Esophagus squamous epithelium (tissue), 5 donors: Measurements from ENCODE around the gene GAS5. TPM values are rescaled to one million over a fixed set of nuclear protein-coding genes. Genes with fewer than 3 reads are reported as not detected.
A peak's percentile ranks its signal among the peaks of the same experiment; 100 is the strongest.

Experiments
- DNase-seq: peaks from one replicate; lab custom pipeline; 2025; lab: John Stamatoyannopoulos, UW
- H3K27ac ChIP-seq, 4 donors: fragments of 200-600 bp; sonication (generic); one replicate each; pipeline ENCODE4 v1.5.1; 2016 to 2019; ENCODE audit warnings: mild to moderate bottlenecking in 1 of 4
- H3K27me3 ChIP-seq, 4 donors: fragments of 200-600 bp; sonication (generic); 1 replicate in 3 of 4; 2 replicates in 1 of 4; pipeline versions ENCODE4 v1.5.1 to v1.6.0; 2017 to 2021; ENCODE audit warnings: antibody characterized with exemption in 1 of 4
- H3K36me3 ChIP-seq, 3 donors: fragments of 200-600 bp; sonication (generic); one replicate each; pipeline ENCODE4 v1.5.1; 2016 to 2019
- H3K4me1 ChIP-seq, 3 donors: fragments of 200-600 bp; sonication (generic); one replicate each; pipeline ENCODE4 v1.5.1; 2017 to 2019
- H3K4me3 ChIP-seq, 4 donors: fragments of 200-600 bp; sonication (generic); 1 replicate in 3 of 4; 2 replicates in 1 of 4; pipeline ENCODE4 v1.5.1; 2016 to 2019; ENCODE audit warnings: mild to moderate bottlenecking in 2 of 4, moderate library complexity in 1 of 4
- H3K9me3 ChIP-seq, 3 donors: fragments of 200-600 bp; sonication (generic); one replicate each; pipeline ENCODE4 v1.5.1; 2016 to 2019
- CTCF ChIP-seq, 6 experiments: fragments of 450-650 bp in 4 of 6; fragments of 200-600 bp in 2 of 6; sonication (generic) in 2 of 6; IDR thresholded peaks; one replicate each; pipeline ENCODE4 v1.5.1; 2016 to 2019; ENCODE audit warnings: antibody characterized with exemption in 6 of 6, mild to moderate bottlenecking in 4 of 6, moderate library complexity in 4 of 6
- POLR2A ChIP-seq, 4 donors: fragments of 450-650 bp; IDR thresholded peaks; one replicate each; pipeline ENCODE4 v1.6.1; 2017; ENCODE audit warnings: antibody characterized with exemption in 4 of 4, mild to moderate bottlenecking in 4 of 4, moderate library complexity in 3 of 4
- WGBS, 2 donors: methylation state at CpG; one replicate each; pipeline ENCODE4 v1.1.5; 2018; 5-methylcytosine and 5-hydroxymethylcytosine counted together
- intact Hi-C: fragments of 100-400 bp; cut with DNase I; formaldehyde crosslinking; loops from one replicate; pipeline ENCODE4 v1.15.0; 2022
- total RNA-seq, 4 donors: library from RNA; depleted of rRNA; stranded (reverse); fragments of >200 nt; gene quantifications; one replicate each; pipeline ENCODE4 v1.1.0, GENCODE V29; 2016
- donor health status: DM: yes; HTN: yes; CAD: no.

The GAS5 gene
- total RNA-seq, 4 donors from 2014 or later: 202 to 715 (median 315) TPM

DNA sequence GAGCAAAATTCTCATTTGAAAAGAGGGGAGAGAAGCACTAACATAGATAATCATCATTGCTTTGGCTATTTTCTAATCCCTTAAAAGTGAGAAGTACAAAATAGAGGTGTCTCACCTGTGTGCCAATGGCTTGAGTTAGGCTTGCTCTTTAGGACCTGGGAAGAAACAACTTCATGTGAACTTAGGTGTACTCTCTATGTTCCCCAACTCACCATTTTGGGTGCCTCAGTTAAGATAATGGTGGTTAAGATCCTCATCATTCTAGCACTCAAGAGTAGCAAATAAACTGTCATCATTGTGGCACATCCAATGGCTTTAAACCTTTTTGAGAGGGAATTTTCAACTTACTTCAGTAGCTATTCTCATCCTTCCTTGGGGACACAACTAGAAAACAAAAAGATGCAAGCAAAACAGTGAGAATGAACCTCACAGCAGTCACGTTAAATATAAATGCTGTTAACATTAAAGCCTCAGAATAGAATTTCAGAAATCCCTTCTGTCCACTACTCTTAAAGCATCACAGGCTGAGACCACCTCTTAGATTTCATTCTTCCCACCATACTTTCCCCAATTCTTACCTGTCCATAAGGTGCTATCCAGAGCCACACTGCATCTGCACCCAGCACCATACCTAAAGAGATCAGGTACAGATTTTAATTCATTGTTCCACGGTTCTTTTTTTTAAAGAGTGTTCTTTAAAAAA is 1.2 kb downstream of the GAS5 start:
- intact Hi-C loops: no loop called here
- H3K4me1 ChIP-seq: peaks cover 0 to 62% (median 29%) of the 10 kb centered on the region in 3 donors
- peak overlapping the region; percentile 74 to 94 (median 81) for H3K4me3 ChIP-seq
- no peak for TF ChIP-seq POLR2A (IDR thresholded peaks at IDR 0.05)
- no peak for TF ChIP-seq CTCF (IDR thresholded peaks at IDR 0.05)
- no peak for DNase-seq
- peak overlapping the region; percentile 94 to 99 (median 96) for H3K27ac ChIP-seq
- 4 to 6% methylated on average over 2 of the region's 2 CpGs for WGBS, 2 donors
- no peaks in the 10 kb centered on the region for H3K9me3 ChIP-seq
- H3K27me3 ChIP-seq: no peaks in the 10 kb centered on the region
- peaks cover 8 to 54% (median 17%) of the 10 kb centered on the region in 3 donors for H3K36me3 ChIP-seq

DNA sequence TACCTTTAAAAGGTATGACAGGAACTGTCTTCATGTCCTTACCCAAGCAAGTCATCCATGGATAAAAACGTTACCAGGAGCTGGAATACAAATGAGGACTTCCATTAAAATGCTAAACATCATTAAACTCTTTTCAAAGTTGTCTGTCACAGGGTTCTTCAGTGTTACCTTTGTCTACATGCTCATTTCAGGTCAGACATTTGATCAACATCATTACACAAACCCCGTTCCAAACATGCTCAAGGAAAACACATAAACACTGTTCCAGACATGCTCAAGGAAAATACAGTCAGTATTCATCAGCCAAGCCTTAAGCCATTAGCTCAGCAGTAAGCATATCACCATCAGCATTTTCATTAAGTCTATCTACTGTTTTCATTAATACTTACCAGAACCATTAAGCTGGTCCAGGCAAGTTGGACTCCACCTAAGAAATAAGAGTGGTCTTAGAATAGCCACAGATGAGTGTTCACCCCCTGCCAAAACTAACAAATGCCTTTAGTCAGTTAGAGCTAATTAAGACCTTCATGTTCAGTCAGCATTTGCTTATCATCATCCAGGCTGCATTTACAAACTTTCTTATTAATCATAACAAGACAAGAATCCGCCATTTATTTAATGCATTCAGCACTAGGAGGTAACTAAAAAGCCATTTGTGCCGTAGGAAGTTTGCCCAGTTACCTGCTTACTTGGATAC is 2.2 kb downstream of the GAS5 start:
- Histone ChIP-seq H3K36me3 (peaks cover 8 to 64% (median 17%) of the 10 kb centered on the region in 3 donors), H3K4me1 (peaks cover 0 to 53% (median 29%) of the 10 kb centered on the region in 3 donors), H3K9me3 (no peaks in the 10 kb centered on the region), H3K4me3 (peak overlapping the region; percentile 74 to 94 (median 81)), H3K27me3 (no peaks in the 10 kb centered on the region), H3K27ac (peak overlapping the region in 3 of 4 donors; percentile 35 to 99 (median 94))
- TF ChIP-seq CTCF (IDR thresholded peaks at IDR 0.05) (no peak), POLR2A (IDR thresholded peaks at IDR 0.05) (no peak)
- DNase-seq: no peak
- 14 to 28% methylated on average over 4 of the region's 4 CpGs for WGBS, 2 donors
- intact Hi-C loops: no loop called here

- intact Hi-C loops: no loop called here
- DNase-seq: no peak
- TF ChIP-seq CTCF (IDR thresholded peaks at IDR 0.05): no peak
- H3K36me3 ChIP-seq: peaks cover 8 to 75% (median 17%) of the 10 kb centered on the region in 3 donors
- peak overlapping the region in 2 of 4 donors; percentile 86 to 94 for H3K4me3 ChIP-seq
- WGBS, 2 donors: 70 to 75% methylated on average over 5 of the region's 5 CpGs
- H3K27ac ChIP-seq: peak overlapping the region in 2 of 4 donors; percentile 4
- H3K27me3 ChIP-seq: no peaks in the 10 kb centered on the region
- no peaks in the 10 kb centered on the region for H3K9me3 ChIP-seq
- H3K4me1 ChIP-seq: peaks cover 0 to 42% (median 26%) of the 10 kb centered on the region in 3 donors
These were observed 3.5 kb downstream of the GAS5 start for GRCh38 chr1:173864179-173864867.

DNA sequence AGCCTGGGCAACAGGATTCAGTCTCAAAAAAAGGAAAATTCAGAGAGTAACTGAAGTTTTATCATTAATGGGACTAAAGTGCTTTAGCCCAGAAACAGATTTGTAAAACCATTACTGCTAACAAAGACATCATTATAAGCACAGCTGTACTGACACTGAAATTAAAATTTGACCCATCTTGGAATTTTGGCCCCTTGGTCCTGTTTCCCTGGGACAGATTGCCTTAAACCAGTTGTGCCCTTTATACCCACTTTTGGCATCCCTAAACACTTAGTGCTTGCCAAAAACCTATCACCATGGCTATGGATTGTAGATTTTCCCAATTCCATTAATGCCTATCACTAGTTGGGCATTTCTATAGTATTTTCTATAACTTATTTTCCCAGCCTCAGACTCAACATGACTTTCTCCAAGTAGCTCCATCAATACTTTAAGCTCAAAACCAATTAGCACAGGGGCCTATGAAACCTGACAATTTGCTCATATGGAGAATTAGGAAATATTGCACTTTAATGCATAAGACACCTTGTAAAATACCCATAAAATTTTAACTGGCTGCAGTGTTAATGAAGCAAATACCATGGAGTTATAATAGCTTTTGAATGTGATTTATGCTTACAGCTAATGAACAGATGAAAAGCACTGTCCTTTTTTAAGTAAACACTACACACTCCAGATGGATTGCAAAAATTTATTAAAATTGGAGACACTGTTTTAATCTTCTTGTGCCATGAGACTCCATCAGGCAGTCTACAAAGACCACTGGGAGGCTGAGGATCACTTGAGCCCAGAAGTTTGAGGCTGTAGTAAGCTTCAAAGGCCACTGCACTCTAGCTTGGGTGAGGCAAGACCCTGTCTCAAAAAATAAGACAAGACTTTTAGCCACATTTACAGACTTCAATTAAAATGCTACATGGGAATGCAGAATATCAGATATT is 4.3 kb downstream of the GAS5 start:
- no peak for DNase-seq
- Histone ChIP-seq H3K27me3 (no peaks in the 10 kb centered on the region), H3K36me3 (peaks cover 8 to 84% (median 17%) of the 10 kb centered on the region in 3 donors), H3K9me3 (no peaks in the 10 kb centered on the region), H3K4me1 (peaks cover 0 to 36% (median 24%) of the 10 kb centered on the region in 3 donors), H3K4me3 (no peak overlapping the region), H3K27ac (no peak overlapping the region)
- no peak for TF ChIP-seq CTCF (IDR thresholded peaks at IDR 0.05)
- TF ChIP-seq POLR2A (IDR thresholded peaks at IDR 0.05): no peak
- intact Hi-C loops: no loop called here
